Islet precursor cell (in vitro differentiated cells): Measurements from ENCODE around the gene NUDT2.
A peak's percentile ranks its signal among the peaks of the same experiment; 100 is the strongest.

ENCODE experiments used
- DNase-seq: peaks from one replicate; pipeline ENCODE4 v3.0.0-alpha.2; 2018

NUDT2 gene

DNA sequence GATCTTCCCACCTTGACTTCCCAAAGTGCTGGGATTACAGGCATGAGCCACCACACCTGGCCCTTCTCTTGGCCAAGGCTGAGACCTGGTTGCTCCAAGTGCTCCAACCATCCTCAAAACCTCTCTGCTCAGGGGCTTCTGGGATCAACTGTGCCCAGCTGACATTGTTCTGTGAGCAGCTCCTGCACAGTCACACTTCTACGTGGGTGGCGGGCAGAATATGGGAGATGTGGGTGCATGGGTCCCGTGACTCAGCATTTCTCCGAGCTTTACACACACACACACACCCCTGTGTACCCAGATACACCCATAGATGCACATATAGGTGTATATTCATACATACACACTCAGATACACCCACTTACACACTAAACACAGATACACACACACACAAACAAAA is 57.9 kb downstream of the NUDT2 start:
- DNase-seq, result peak; percentile 25

DNA sequence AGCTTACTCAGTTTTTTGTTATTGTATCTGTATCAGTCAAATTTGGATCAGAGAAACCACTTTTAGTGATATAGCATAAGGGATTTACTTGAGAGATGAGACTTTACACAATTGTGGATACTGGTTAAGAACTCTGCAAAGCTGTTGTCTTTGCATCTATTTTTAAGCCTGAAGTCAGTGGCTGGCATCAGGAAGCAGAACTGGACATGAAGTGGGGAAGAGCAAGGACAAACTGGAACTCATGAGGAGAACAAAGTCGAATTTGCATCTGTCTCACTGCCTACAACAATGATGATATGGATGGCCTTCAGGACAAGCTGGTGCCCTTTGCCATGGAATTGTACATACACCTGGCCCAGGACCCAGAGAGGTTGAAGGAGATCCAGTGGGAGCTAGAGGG is 63.1 kb downstream of the NUDT2 start:
- DNase-seq, result no peak
